Esophagus muscularis mucosa (tissue), 4 donors: Measurements from ENCODE around the gene GPR158.

Experiments
- EP300 ChIP-seq: sonication (generic); formaldehyde crosslinking; IDR thresholded peaks from one replicate; pipeline ENCODE4 v1.6.1; 2017; ENCODE audit warnings: antibody characterized with exemption
- POLR2A ChIP-seq: fragments of 450-650 bp; IDR thresholded peaks from one replicate; pipeline ENCODE4 v1.6.1; 2017; ENCODE audit warnings: antibody characterized with exemption, moderate library complexity, mild to moderate bottlenecking, low read depth
- POLR2AphosphoS5 ChIP-seq, 2 donors: sonication (generic); formaldehyde crosslinking; IDR thresholded peaks; one replicate each; pipeline ENCODE4 v1.6.1; 2017; ENCODE audit warnings: antibody characterized with exemption in 2 of 2
- TF ChIP-seq, protein P1 (sequence below), 3 experiments: fragments of 200-600 bp in 2 of 3; fragments of 450-650 bp in 1 of 3; sonication (generic) in 2 of 3; IDR thresholded peaks; one replicate each; pipeline ENCODE4 v1.5.1; 2017 to 2019; ENCODE audit warnings: antibody characterized with exemption in 3 of 3, mild to moderate bottlenecking in 2 of 3, moderate library complexity in 1 of 3

GRCh38 chr10:25382029-25382810, 207.4 kb downstream of the GPR158 start:
- TF ChIP-seq POLR2A (no peak), POLR2AphosphoS5 (IDR thresholded peaks at IDR 0.05) (no peak), EP300 (no peak)
- TF ChIP-seq, protein P1, sequence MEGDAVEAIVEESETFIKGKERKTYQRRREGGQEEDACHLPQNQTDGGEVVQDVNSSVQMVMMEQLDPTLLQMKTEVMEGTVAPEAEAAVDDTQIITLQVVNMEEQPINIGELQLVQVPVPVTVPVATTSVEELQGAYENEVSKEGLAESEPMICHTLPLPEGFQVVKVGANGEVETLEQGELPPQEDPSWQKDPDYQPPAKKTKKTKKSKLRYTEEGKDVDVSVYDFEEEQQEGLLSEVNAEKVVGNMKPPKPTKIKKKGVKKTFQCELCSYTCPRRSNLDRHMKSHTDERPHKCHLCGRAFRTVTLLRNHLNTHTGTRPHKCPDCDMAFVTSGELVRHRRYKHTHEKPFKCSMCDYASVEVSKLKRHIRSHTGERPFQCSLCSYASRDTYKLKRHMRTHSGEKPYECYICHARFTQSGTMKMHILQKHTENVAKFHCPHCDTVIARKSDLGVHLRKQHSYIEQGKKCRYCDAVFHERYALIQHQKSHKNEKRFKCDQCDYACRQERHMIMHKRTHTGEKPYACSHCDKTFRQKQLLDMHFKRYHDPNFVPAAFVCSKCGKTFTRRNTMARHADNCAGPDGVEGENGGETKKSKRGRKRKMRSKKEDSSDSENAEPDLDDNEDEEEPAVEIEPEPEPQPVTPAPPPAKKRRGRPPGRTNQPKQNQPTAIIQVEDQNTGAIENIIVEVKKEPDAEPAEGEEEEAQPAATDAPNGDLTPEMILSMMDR (IDR thresholded peaks at IDR 0.05): no peak
